OCI-LY1 (cell line): ENCODE results near the gene KIF13A.

Experiments used
- H2AFZ ChIP-seq: fragments of 200-600 bp; sonication (generic), shearing (Covaris generic); 2 replicates; pipeline ENCODE4 v1.6.0; 2014; ENCODE audit warnings: antibody characterized with exemption, mild to moderate bottlenecking, low read length
- H3F3A ChIP-seq: fragments of 200-600 bp; sonication (generic), shearing (Covaris generic); 2 replicates; pipeline ENCODE4 v1.6.0; 2014; ENCODE audit warnings: mild to moderate bottlenecking, antibody characterized with exemption, low read length, moderate library complexity; ENCODE audit not compliant: insufficient read depth
- H3K27ac ChIP-seq: fragments of 200-600 bp; sonication (generic); 2 replicates; pipeline ENCODE4 v1.5.1; 2014; ENCODE audit warnings: low read length, mixed run types, mild to moderate bottlenecking, low read depth; ENCODE audit not compliant: poor library complexity, severe bottlenecking
- H3K27me3 ChIP-seq: fragments of 200-600 bp; sonication (generic); 2 replicates; pipeline ENCODE4 v1.6.0; 2014; ENCODE audit warnings: antibody characterized with exemption, mild to moderate bottlenecking, low read length, moderate library complexity; ENCODE audit not compliant: insufficient read depth
- H3K36me3 ChIP-seq: fragments of 200-600 bp; sonication (generic); 2 replicates; pipeline ENCODE4 v1.6.1; 2014; ENCODE audit warnings: mild to moderate bottlenecking, antibody characterized with exemption, low read length, moderate library complexity, mixed read lengths; ENCODE audit not compliant: insufficient read depth
- H3K4me1 ChIP-seq: fragments of 200-600 bp; sonication (generic); 2 replicates; pipeline ENCODE4 v1.5.1; 2014; ENCODE audit warnings: mild to moderate bottlenecking, low read length, moderate library complexity; ENCODE audit not compliant: insufficient read depth, severe bottlenecking
- H3K4me2 ChIP-seq: fragments of 200-600 bp; sonication (generic), shearing (Covaris generic); 2 replicates; pipeline ENCODE4 v1.6.1; 2014; ENCODE audit warnings: low read length
- H3K4me3 ChIP-seq: fragments of 200-600 bp; sonication (generic); 2 replicates; pipeline ENCODE4 v1.5.1; 2014; ENCODE audit warnings: low read length, low read depth, mild to moderate bottlenecking, mixed read lengths; ENCODE audit not compliant: poor library complexity, severe bottlenecking
- H3K79me2 ChIP-seq: fragments of 200-600 bp; shearing (Covaris generic); 2 replicates; pipeline ENCODE4 v1.6.1; 2016; ENCODE audit warnings: mixed run types, low read length, mixed read lengths; ENCODE audit not compliant: insufficient read depth
- H3K9ac ChIP-seq: fragments of 200-600 bp; sonication (generic), shearing (Covaris generic); 2 replicates; pipeline ENCODE4 v1.6.1; 2014; ENCODE audit warnings: mild to moderate bottlenecking, low read length, mixed read lengths
- H3K9me2 ChIP-seq: fragments of 200-600 bp; sonication (generic), shearing (Covaris generic); 2 replicates; pipeline ENCODE4 v1.6.1; 2014; ENCODE audit warnings: low read depth, mild to moderate bottlenecking, low read length, mixed read lengths
- H3K9me3 ChIP-seq: fragments of 200-600 bp; shearing (Covaris generic); 2 replicates; pipeline ENCODE4 v1.6.1; 2014; ENCODE audit warnings: low read length, mixed read lengths
- H4K20me1 ChIP-seq: fragments of 200-600 bp; sonication (generic), shearing (Covaris generic); 2 replicates; pipeline ENCODE4 v1.6.0; 2016; ENCODE audit warnings: mild to moderate bottlenecking, low read length; ENCODE audit not compliant: insufficient read depth
- CTCF ChIP-seq: fragments of 200-600 bp; sonication (generic), shearing (Covaris generic); IDR thresholded peaks from 2 replicates; pipeline ENCODE4 v1.5.1; 2017; ENCODE audit warnings: mild to moderate bottlenecking, antibody characterized with exemption, low read length, moderate library complexity, mixed read lengths
- EZH2 ChIP-seq: fragments of 200-600 bp; sonication (generic), shearing (Covaris generic); IDR thresholded peaks from 2 replicates; pipeline ENCODE4 v1.8.0; 2017; ENCODE audit warnings: borderline replicate concordance, mixed run types, mild to moderate bottlenecking, antibody characterized with exemption, low read length, moderate library complexity, mixed read lengths

KIF13A gene

DNA sequence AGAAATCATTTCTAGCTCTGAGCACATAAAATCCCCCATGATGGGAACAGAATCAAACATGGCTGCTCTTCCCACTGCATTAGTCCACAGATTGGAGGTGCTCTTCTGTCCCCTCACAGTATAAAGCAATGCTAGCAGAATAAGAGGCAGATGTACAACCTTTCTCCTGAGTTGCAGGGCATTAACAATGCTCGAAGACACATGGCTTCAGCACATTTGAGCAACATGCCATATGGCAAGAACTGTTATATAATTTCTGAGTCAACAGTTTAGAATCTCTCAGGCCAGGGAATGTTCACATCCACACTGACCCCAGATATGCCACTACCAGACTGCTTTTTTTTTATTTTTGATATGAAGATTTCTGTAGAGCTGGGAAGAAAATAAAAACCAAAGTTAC lies 119.6 kb downstream of the KIF13A start:
- H3K36me3 ChIP-seq, result no peaks in the 10 kb centered on the region
- no peaks in the 10 kb centered on the region for H3K79me2 ChIP-seq
- no peak for TF ChIP-seq EZH2
- TF ChIP-seq CTCF, result no peak
- H3K9me3 ChIP-seq, result no peaks in the 10 kb centered on the region
- no peaks in the 10 kb centered on the region for H3K9me2 ChIP-seq
- H3F3A ChIP-seq, result no peaks in the 10 kb centered on the region
- no peak overlapping the region for H3K27ac ChIP-seq
- no peaks in the 10 kb centered on the region for H3K27me3 ChIP-seq
- H3K9ac ChIP-seq, result no peak overlapping the region
- no peaks in the 10 kb centered on the region for H4K20me1 ChIP-seq
- no peaks in the 10 kb centered on the region for H3K4me1 ChIP-seq
- no peak overlapping the region for H3K4me2 ChIP-seq
- H2AFZ ChIP-seq, result no peak overlapping the region
- H3K4me3 ChIP-seq, result no peak overlapping the region

- no peaks in the 10 kb centered on the region for H3K79me2 ChIP-seq
- no peak overlapping the region for H3K27ac ChIP-seq
- no peaks in the 10 kb centered on the region for H3F3A ChIP-seq
- H3K4me3 ChIP-seq, result no peak overlapping the region
- no peaks in the 10 kb centered on the region for H3K36me3 ChIP-seq
- H3K9me2 ChIP-seq, result no peaks in the 10 kb centered on the region
- H3K4me2 ChIP-seq, result no peak overlapping the region
- H2AFZ ChIP-seq, result no peak overlapping the region
- TF ChIP-seq EZH2 (no peak), CTCF (no peak)
- no peaks in the 10 kb centered on the region for H3K4me1 ChIP-seq
- H3K9ac ChIP-seq, result no peak overlapping the region
- H4K20me1 ChIP-seq, result no peaks in the 10 kb centered on the region
- no peaks in the 10 kb centered on the region for H3K9me3 ChIP-seq
- no peaks in the 10 kb centered on the region for H3K27me3 ChIP-seq
Observed at GRCh38 chr6:17866876-17867444, 120.5 kb downstream of the KIF13A start.

DNA sequence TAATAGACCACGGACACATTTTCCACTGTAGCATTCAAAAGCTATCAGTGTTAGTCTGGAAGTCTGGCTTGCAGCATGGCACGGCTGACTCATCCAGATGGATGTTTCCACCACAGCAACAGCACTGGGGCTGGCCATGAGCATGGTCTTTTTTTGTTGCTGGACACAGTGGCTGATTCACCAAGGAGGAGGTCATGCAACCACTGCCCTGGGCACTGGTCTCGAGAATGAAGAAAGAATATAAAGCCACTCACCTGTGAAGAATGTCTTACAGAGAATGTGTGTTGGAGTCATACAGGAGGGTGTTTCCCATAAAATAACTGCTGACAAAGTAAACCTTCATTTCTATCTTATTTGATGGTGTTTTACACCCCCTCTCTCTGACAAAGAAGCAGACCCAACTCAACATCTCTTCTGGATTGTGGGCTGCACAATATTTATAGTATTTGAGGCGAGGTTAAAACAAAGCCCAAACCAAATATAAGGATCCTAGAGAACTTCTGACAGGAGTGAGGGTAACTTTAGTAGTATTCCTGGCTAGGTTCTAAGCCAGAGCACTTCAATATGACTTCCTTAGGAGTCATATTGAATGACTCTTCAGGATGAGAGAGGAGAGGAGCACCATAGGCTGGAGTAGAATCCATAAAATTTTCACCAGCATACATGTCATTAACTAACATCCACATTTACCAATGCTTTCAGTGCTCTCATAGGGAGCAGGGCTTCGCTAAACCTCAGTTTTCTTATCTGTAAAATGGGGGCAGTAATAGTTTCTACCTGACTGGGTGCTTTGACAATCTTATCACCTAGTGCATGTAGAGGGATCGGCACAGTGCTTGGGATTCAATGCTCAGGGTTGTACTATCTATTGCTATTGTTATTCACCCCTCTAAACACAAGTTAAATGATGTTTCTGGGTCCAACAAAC lies 121.4 kb downstream of the KIF13A start:
- no peak for TF ChIP-seq EZH2
- TF ChIP-seq CTCF, result no peak
- H3K4me2 ChIP-seq, result no peak overlapping the region
- H4K20me1 ChIP-seq, result no peaks in the 10 kb centered on the region
- H3K9me3 ChIP-seq, result no peaks in the 10 kb centered on the region
- no peaks in the 10 kb centered on the region for H3K79me2 ChIP-seq
- H3F3A ChIP-seq, result no peaks in the 10 kb centered on the region
- H3K9me2 ChIP-seq, result no peaks in the 10 kb centered on the region
- H3K9ac ChIP-seq, result no peak overlapping the region
- H3K36me3 ChIP-seq, result no peaks in the 10 kb centered on the region
- no peak overlapping the region for H2AFZ ChIP-seq
- no peaks in the 10 kb centered on the region for H3K4me1 ChIP-seq
- H3K27ac ChIP-seq, result no peak overlapping the region
- H3K4me3 ChIP-seq, result no peak overlapping the region
- no peaks in the 10 kb centered on the region for H3K27me3 ChIP-seq
